Germinal center (tissue), 1 donor: Measurements from ENCODE around the gene DNMT3L.
"Not testable (repeated sequence)": the region's sequence is repeated elsewhere in the genome, so short reads cannot be mapped to it uniquely, and the experiment has no call there.

Experiments used
- DNase-seq: peaks from one replicate; pipeline ENCODE4 v3.0.0; 2012; ENCODE audit warnings: mixed read lengths, low spot score

DNMT3L gene

DNA sequence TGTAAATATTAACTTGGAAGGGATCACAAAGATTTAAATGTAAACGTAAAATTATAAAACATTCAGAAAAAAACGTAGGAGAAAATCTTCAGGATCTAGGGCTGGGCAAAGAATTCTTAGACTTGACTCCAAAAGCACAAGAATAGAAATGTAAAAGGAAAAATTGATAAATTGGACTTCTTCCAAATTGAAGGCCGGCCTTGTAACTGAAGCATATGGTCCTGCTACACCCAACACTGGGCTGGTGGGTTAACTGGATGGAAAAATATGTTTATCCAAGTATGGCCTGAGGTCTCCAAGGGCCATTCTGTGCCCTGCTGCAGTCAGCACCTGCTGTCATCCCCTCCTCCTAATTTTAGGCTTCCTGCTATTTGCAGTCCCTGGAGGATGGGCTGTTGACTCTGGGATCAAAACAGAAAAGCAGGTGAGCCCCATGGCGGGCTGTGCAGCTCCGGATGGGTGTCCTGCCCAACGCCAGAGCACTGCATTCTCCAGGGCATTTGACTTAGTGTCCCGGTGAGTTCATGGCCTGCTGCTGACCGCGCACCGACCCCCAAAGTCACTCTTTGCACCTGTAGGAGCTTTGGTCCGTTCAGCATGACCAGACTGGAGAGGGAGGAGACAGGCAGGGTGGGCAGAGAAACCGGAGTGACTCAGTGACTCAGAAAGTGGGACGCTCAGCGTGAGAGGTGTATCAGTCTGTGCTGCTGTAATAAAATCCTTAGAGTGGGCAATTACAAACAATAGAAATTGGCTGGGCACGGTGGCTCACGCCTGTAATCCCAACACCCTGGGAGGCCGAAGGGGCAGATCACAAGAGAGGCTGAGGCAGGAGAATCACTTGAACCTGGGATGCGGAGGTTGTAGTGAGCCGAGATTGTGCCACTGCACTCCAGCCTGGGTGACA lies 17.9 kb upstream of the DNMT3L start:
- DNase-seq: no peak

DNA sequence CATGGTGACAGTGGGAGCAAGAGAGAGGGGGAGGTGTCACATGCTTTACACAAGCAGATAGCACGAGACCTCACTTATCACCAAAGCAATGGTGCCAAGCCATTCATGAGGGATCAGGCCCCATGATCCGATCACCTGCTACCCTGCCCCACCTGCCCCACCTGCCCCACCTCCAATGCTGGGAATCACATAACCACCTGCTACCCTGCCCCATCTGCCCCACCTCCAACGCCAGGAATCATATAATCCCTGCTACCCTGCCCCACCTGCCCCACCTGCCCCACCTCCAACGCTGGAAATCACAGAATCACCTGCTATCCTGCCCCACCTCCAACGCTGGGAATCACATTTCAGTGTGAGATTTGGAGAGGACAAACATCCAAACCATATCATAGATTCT lies 13.3 kb upstream of the DNMT3L start:
- DNase-seq: no peak

DNA sequence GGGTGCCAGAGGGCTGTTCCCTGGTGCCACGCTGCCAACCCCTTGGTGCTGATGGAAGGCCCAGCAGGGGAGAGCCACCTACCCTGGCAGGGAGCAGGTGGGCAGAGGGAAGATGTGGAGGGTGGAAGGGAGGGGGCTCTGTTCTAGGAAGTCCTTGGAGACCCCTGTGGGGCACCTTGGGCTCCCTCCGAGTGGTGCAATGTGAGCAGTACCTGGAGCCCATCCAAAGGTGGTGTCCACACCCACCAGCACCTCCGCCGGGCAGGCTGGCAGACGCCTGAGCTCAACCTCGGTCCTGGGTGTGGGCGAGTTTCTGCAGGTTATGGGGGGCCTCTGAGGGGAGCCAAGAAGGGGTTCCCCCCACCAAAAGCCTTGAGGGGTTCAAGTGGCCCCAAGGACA lies 11.3 kb upstream of the DNMT3L start:
- DNase-seq: no peak

DNA sequence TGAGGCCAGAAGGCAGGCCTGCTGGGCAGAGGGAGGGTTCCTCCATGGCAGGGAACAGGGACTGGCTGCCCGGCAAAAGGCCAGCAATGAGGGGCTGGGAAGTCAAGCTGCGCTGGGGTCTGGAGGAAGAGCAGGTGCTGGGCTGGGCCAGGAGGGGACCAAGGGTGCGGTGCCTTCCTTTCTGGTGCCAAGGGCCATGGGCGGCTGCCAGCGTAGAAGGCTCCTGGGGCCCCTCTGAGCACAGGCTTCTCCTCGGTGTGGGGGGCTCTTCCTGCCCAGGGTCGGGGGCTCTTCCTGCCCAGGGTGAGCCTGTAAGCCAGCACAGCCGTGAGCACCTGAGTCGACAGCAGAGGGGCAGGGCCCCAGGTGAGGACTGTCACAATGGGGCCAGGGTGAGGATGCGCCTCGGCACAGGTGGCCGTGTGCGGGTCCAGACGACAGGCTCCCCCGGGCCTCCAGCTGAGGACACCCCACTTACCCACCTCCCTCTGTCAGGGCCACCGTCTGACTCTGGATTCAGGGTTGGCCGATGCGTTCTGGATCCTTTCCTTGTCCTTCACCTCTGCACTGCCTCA lies 10.7 kb upstream of the DNMT3L start:
- no peak for DNase-seq

DNA sequence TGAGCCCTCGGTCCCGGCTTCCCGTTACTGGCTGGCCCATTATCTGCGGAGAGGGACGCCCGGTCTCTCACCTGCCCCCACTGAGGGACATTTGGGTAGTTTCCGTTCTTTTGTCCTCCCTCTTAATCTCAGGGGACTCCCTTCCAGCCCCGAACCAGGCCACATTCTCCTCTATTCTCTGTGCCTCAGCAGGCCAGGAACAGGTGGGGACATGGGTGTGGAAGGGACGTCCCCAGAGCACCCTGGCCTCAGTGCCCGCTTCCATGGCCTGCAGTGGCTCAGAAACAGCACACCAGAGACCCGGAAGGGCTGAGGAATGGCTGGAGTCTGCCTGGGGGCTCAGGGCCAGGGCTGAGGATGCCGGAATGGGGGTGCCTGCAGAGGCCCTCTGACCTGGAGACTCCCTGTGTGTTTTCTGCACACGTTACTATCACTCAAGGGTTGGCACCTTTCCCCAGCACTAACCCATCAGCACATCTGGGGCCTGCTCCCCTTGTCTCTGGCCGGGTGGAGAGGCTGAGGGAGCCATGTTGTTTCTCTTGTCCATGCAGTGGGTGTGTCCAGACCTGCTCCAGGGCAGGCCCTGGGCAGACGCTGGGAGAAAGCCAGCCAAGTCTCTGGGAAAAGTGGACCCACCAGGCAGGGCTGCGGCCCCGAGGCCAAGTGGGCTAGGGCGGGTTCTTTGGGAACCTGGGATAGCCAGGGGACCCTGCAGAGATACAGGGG lies 10.0 kb upstream of the DNMT3L start:
- no peak for DNase-seq

DNA sequence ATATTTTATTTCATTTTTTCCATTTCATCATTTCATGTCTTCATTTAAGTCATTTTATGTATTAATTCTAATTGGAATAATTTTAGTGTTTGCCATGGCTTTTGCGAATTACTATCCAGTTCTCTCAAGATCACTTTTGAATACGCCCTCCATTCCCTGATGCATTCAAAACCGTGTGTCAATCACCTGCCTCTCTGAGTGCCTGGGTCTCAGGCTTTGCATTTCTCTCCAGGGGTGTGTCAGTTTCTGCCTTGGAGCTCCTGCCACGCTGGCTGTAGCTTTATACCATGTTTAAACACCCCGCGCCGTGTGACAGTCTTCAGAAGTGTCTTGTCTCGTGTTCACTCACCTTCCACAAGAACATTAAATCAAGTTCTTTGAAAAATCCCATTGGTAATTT lies 7.4 kb upstream of the DNMT3L start:
- DNase-seq: no peak

DNA sequence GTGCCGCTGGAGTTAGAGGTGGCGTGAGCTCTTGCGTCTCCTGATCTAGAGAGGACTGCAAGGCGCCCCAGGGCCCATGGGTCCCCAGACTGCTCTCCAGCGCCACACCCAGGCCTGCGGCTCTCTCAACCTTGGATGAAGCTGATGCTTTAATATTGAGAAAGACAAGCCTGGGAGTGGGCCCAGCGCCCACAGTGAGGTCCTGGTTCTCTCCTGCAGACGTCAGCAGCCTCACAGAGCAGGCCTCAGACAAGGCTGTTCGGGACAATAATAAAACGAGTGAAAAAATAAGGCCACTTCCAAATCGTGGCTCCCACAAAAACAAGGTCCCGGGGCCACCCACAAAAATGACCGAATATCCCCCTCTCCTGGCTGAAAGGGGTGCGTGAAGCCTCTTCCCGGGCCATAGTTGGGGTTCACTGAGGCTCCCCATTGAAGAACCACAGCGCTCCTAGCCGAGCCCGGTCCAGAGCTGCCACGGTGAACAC lies 6.0 kb upstream of the DNMT3L start:
- DNase-seq: no peak

DNA sequence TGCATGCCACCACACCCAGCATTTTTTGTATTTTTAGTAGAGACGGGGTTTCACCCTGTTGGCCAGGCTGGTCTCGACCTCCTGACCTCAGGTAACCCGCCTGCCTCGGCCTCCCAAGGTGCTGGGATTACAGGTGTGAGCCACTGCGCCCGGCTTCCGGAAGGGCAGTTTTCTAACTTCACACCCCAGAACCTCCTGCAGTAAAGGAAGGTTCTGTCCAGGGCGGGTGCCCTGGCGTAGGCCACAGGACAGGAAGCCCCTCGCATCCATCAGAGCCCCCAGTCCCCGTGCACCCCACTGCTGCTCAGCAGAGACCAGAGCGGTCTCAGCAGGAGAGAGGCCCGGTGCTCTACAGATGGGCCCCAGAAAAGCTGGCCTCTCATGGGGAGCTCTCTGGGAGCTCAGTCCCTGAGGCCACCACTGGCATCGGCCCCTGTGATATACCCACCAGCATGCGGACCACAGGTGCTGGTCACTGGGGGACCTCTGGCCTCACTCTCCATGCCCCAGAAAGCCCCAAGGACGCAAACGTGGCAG lies 4.1 kb upstream of the DNMT3L start:
- DNase-seq: no peak

DNA sequence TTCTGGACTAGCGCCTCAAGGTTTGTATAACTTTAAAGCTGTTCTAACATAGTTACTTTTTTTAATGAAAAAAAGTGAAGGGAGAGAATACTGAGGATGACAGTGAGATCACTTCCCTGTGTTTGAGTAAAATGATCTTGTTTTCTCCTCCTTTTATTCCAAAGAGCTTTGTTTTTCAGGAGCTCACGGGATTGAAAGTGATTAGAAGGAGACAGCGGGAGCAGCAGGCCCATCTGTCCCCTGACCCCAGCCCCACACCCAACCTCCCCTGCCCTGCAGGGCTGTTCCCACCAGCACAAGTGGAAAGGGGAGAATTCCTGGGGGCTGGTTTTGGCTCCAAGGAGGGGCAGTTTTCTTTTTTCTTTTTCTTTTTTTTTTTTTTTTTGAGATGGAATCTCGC lies 2.1 kb upstream of the DNMT3L start:
- no peak for DNase-seq

DNA sequence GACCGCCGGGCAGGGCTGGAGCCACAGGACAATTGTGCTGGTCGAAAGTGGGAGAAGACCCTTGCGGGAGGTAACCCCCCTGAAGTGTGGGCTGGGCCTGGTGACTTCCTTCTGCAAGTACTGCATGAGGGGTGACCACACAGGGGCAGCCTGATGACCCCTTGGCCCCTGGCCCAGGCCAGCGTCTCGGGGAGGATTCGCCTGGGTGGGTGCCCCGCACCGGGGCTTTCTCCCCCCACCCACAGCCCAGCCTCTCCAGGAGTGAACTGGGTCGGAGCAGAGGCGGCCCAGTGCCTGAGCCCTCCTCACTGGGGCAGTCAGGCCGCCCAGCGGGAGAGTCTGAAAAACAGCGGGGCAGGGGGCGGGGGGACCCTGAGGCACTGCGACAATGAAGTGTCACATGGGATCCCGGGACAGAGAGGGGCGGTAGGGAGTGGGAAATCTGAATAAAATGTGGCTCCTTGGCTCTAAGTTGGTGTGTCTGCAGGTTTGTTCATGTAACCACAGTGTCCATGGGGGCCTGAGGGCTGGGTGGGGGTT lies 1.6 kb upstream of the DNMT3L start:
- DNase-seq: no peak

DNA sequence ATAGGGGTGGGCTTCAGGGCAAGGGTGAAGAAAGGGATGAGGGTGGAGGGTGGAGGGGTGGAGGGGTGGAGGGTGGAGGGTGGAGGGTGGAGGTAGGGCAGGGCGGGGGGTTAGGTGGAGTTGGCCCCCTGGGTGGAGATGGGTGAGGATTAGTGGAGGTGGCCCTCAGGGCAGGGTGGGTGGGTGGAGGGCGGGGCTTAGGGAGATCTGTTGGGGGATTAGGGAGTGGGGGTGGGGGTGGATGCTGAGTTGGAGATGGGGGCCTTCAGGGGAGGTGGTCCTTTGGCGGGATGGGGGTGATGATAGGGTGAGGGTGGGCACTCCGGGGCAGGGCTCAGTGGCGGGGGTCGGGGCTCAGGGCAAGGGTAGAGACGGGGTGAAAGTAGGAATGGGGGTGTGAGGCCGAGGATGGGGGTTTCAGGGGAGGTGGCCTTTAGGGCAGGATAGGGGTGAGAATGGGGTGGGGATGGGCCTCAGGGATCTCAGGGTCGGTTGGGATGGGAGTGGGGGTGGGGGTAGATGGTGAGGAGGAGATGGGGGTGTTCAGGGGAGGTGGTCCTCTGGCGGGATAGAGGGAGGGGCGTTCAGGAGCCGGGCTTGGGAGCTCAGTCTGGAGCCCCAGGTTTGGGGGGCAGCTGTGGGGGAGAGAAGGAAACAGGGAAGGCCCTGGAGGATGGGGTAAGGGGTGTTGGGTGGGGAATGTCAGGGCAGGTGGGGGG lies 800 bp upstream of the DNMT3L start:
- DNase-seq: no peak

DNA sequence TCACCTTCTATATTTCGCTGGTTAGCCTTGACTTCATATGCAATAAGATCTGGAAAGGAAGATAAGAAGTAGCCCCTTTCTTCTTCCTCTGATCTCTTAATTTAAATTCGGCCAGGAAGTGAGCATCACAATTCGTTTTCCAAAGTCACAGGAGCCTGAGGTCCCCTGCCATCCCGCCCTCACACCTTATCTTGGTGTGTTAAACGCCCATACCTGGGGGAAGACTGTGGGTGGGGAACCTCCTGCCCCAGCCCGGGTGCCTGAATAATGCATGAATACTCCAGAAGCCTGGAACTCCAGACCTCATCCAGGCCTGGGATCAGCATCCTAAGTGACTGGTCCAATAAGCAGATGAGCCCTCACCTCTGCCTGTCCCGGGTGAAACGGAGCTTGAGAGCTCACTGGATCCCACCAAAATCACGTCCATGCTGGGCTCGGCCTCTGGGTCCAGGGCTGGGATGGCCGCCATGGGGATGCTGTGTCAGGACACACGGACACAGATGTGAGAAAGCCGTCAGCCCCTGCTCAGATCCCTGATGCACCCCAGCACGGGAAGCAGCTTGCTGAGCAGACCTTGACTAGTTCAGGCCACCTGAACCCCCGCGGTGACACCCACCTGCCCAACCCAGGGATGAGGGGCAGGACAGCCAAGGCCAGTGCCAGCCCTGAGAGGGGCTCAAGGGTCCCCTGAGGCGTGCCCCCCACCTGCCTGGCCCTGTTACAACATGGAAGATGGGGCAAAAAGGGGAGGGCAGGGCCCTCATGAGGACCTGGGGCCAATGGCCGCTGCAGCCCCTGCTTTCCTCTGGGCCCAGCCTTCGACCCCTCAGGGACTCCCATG lies 686 bp downstream of the DNMT3L start:
- DNase-seq: no peak

DNA sequence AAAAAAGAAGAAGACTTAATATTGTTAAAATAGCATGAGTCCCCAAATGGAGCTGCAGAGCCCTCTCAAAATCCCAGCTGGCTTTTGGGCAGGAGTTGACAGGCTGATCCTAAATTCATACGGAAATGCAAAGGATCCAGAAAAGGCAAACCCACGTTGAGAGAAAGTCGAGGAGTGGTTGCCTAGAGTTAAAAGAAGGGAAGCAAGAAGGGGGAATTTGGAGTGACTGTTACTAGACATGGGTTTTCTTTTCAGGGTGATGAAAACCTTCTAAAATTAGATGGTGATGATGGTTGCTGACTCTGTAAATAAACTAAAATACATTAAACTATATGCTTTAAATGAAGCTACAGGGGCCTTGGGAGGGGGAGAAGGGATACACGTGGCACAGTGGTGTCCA lies 1.6 kb downstream of the DNMT3L start:
- no peak for DNase-seq

DNA sequence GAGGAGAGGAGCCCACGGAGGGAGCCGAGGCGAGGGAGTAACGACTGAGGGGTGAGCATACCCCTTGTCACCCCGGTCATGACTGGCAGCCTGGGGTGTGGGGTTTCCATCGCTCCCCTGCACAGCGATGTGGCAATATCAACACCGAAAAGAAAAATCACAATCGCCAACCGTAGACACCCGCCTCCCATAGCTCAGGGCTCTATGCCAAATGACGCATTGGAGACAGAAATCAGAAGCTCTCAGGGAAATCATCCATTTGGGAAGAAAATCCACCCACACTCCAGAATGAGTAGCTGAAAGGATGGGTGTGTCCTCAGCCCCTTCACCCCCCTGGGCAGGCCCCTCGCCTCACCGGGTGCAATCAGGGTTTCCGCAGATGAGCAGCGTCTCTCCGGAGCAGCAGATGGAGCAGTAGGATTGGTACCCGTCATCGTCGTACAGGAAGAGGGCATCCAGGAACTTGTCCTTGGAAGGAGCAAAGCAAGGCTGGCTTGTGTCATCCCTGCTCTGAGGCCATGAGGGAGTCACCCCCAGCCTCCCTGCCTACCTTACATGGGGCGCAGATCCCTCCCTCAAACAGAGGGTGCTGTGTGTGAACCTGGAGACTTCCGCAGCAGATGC lies 2.5 kb downstream of the DNMT3L start:
- DNase-seq: no peak

DNA sequence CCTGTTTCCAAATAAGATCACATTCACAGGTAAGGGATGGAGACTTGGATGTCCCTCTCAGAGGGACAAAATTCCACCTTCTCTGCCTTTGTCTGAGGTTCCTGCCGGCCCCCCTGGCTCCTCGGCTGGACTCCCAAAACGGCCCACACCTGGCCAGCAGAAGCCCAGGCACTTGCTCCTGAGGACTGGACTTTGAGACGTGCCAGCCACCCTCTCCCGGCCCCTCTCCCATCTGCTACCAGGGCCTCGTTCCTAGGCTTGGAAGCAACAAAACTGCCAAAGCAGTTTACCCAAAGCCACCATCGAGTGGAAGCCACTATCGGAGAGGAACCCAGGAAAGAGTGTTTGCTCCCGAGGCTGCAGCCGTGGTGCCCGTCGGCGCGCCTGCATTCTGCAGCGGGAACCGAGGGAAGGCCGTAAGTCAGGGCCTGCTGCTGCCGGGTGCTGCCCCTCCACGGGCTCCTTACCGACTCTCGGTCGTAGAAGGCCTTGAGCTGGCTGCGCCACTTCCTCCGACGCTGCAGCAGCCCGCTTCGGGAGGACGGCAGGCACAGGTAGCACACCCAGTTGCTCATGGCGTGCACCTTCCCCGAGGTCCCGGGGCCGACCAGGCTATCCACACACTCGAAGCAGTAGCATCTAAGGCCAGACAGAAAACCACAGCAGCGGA lies 3.5 kb downstream of the DNMT3L start:
- DNase-seq: no peak

DNA sequence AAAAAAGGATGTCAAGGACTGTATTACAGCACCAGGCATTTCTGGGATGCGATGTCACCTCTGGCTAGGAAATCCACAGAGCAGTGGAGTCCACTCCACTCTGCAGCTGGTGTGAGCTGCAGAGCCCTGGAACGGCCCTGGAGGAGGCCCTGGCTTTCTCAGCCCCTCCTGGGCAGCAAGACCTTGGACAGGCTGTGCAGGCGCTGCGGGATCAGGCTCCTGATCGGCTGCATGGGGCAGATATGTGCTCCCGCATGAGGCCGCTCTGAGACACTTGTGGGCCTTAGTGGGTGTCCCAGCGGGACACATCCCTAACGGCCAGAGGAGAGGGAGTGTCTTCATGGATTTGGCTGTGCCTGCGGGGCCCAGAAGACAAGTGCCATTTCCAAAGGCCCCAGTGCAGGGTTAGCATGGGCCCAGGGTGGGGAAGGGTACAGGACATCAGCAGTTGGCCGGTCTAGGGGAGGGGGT lies 6.2 kb downstream of the DNMT3L start:
- no peak for DNase-seq

DNA sequence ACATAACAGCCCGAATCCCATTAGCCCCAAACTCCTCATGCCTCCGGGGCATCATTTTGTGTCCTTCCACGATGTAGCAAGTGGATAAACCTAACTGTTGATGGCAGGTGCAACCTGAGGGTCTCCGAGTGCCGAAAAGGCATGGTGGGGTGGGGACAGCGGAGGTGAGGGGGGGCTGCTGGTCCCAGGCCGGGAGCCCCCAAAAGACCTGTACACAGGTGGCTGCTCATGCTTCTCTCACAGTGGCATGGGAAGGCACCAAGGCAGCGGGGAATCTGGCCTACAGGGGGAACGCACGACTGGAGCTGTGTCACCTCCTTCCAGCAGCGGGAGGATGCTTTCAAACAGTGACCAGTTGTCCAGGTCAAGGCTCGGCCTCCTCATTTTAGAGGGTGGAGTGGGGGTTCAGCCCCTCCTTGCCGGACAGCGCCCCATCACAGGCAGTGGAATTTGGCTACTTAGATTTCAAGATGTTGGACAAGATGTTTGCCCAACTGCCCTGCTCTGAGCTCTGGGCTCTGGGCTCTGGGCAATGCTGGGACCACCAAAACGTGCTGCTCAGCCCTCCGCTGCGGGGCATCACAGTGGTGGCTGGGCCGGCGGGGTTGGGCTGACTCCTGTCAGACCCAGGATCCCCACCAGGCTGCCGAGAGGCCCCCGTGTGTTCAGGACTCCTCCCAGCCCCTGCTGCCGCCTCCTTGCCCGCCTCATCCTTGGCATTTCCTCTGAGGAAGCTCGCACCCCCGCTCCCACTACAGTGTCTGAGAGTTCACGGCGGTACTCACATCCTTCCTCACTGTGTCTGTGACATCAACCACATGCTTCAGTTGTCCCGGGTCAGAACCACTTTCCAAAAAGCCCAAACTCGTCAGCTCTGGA lies 7.6 kb downstream of the DNMT3L start:
- DNase-seq: no peak

DNA sequence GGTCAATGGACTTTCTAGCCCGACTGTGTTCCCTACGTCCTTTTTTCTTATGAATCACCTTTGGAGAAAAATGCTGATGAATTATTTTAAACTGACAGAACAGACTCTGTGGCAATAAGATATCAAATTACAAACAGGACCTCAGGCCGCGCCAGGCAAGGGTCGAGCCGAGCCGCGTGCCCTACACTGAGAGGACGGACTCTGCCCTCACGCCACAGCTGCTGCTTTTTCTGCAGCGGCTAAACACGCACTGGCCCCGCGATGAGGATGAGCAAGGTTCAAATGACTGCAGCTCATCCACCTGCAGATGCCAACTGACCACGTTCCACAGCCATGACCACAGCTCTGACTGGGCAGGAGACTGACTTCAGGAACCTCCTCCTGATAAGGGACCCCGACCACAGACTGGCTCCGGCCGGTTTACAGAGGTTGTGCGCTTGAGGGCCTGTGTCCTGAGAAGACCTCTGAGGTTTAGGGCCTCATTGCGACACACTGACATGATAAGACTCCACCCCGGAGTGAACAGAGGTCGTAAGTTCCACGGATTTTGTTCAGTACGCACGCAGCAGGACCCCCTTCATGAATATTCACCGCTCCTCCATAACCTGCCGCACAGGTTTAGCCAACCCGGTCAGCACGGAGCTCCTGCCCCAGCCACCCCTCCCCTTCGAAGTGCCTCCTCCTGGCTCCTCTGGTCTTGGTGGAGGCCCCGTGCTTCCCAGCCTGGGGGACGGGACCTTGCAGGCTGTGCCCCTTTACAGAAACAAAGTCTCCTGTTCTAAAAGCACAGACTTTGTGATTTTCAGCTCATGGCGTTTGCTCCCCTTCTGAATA lies 12.3 kb downstream of the DNMT3L start:
- DNase-seq: not testable (repeated sequence)
